Right atrium auricular region (tissue), 2 donors: ENCODE data around the gene EDAR. TPM values are rescaled to one million over a fixed set of nuclear protein-coding genes. Genes with fewer than 3 reads are reported as not detected.

Experiments used
- DNase-seq: peaks from one replicate; pipeline ENCODE4 v3.0.0-alpha.2; 2019; ENCODE audit warnings: low spot score
- H3K27ac ChIP-seq, 2 donors: fragments of 200-600 bp; sonication (generic); 1 replicate in 1 of 2; 2 replicates in 1 of 2; pipeline ENCODE4 v1.5.1; 2016 to 2019
- H3K27me3 ChIP-seq, 2 donors: fragments of 200-600 bp; sonication (generic); one replicate each; pipeline versions ENCODE4 v1.5.1 to v1.6.0; 2017 to 2019
- H3K36me3 ChIP-seq: fragments of 200-600 bp; sonication (generic); one replicate; pipeline ENCODE4 v1.5.1; 2016
- H3K4me1 ChIP-seq, 2 donors: fragments of 200-600 bp; sonication (generic); one replicate each; pipeline versions ENCODE4 v1.5.1 to v1.6.0; 2017 to 2019
- H3K4me3 ChIP-seq, 2 donors: fragments of 200-600 bp; sonication (generic); 1 replicate in 1 of 2; 2 replicates in 1 of 2; pipeline ENCODE4 v1.5.1; 2017 to 2019; ENCODE audit warnings: mild to moderate bottlenecking in 1 of 2, moderate library complexity in 1 of 2
- H3K9me3 ChIP-seq, 2 donors: fragments of 200-600 bp; sonication (generic); one replicate each; pipeline ENCODE4 v1.5.1; 2019
- total RNA-seq, 2 donors: library from RNA; depleted of rRNA; stranded (reverse); fragments of >200 nt; gene quantifications; one replicate each; pipeline ENCODE4 v1.1.0, GENCODE V29; 2016
- TF ChIP-seq, protein P1 (sequence below), 2 donors: fragments of 200-600 bp; sonication (generic); IDR thresholded peaks; one replicate each; pipeline ENCODE4 v1.5.1; 2019; ENCODE audit warnings: antibody characterized with exemption in 2 of 2

Gene EDAR
- total RNA-seq, 2 donors from 2014 or later: not detected

DNA sequence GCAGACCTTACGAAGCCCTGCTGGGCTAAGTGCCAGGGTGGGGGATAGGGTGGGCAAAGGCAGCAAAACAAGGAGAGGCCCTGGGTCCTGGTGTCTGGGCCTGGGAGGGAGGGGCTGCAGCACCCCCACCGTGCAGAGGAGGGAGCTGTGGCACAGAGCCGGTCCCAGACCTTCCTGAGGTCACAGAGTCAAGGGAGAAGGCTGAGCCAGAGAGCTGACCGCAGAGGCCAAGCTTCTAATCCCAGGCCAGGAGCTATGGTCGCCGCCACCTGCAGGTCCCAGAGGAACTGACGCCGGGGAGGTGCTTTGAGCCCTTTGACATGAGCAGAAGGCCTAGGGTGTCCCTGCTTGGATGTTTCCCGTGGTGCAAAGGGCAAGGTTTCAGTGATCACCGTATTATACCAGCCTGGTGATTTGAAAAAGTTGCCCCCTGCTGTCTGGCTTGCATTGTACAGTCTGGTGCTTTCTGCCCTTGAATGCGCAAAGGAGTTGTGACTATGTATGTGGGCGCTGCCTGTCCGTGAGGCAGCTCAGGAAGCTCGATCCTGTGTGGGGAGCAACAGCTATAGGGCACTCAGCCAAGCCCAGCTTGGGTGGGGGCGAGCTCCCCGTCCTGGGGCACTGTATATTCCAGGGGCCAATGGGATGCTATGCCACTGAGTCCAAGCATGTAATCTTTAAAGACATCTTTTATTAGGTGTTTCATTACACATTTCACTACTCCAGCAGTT, 44.3 kb downstream of the EDAR start:
- TF ChIP-seq, protein P1, sequence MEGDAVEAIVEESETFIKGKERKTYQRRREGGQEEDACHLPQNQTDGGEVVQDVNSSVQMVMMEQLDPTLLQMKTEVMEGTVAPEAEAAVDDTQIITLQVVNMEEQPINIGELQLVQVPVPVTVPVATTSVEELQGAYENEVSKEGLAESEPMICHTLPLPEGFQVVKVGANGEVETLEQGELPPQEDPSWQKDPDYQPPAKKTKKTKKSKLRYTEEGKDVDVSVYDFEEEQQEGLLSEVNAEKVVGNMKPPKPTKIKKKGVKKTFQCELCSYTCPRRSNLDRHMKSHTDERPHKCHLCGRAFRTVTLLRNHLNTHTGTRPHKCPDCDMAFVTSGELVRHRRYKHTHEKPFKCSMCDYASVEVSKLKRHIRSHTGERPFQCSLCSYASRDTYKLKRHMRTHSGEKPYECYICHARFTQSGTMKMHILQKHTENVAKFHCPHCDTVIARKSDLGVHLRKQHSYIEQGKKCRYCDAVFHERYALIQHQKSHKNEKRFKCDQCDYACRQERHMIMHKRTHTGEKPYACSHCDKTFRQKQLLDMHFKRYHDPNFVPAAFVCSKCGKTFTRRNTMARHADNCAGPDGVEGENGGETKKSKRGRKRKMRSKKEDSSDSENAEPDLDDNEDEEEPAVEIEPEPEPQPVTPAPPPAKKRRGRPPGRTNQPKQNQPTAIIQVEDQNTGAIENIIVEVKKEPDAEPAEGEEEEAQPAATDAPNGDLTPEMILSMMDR (IDR thresholded peaks at IDR 0.05): no peak
- Histone ChIP-seq H3K36me3 (no peaks in the 10 kb centered on the region), H3K9me3 (peaks cover 0 to 17% of the 10 kb centered on the region in 2 donors), H3K27me3 (no peaks in the 10 kb centered on the region), H3K4me3 (no peak overlapping the region), H3K4me1 (peaks cover 0 to 6% of the 10 kb centered on the region in 2 donors), H3K27ac (no peak overlapping the region)
- no peak for DNase-seq

GRCh38 chr2:108943751-108944150, 45.3 kb downstream of the EDAR start:
- TF ChIP-seq, protein P1 (IDR thresholded peaks at IDR 0.05): no peak
- H3K27me3 ChIP-seq: no peaks in the 10 kb centered on the region
- no peak overlapping the region for H3K4me3 ChIP-seq
- no peaks in the 10 kb centered on the region for H3K36me3 ChIP-seq
- no peak for DNase-seq
- H3K9me3 ChIP-seq: peaks cover 0 to 17% of the 10 kb centered on the region in 2 donors
- no peak overlapping the region for H3K27ac ChIP-seq
- peaks cover 0 to 6% of the 10 kb centered on the region in 2 donors for H3K4me1 ChIP-seq

GRCh38 chr2:108942888-108943287, 46.1 kb downstream of the EDAR start:
- peaks cover 0 to 17% of the 10 kb centered on the region in 2 donors for H3K9me3 ChIP-seq
- TF ChIP-seq, protein P1 (IDR thresholded peaks at IDR 0.05): no peak

GRCh38 chr2:108942231-108942825, 46.7 kb downstream of the EDAR start:
- TF ChIP-seq, protein P1 (IDR thresholded peaks at IDR 0.05): no peak
- Histone ChIP-seq H3K36me3 (no peaks in the 10 kb centered on the region), H3K27ac (no peak overlapping the region), H3K27me3 (no peaks in the 10 kb centered on the region), H3K4me3 (no peak overlapping the region), H3K9me3 (peaks cover 0 to 12% of the 10 kb centered on the region in 2 donors), H3K4me1 (peaks cover 0 to 6% of the 10 kb centered on the region in 2 donors)
- DNase-seq: no peak

More at GRCh38 chr2:108942888-108943287, 46.1 kb downstream of the EDAR start:
- H3K4me1 ChIP-seq: peaks cover 0 to 6% of the 10 kb centered on the region in 2 donors
- no peak overlapping the region for H3K27ac ChIP-seq
- no peak overlapping the region for H3K4me3 ChIP-seq
- no peaks in the 10 kb centered on the region for H3K36me3 ChIP-seq
- H3K27me3 ChIP-seq: no peaks in the 10 kb centered on the region
- no peak for DNase-seq

DNA sequence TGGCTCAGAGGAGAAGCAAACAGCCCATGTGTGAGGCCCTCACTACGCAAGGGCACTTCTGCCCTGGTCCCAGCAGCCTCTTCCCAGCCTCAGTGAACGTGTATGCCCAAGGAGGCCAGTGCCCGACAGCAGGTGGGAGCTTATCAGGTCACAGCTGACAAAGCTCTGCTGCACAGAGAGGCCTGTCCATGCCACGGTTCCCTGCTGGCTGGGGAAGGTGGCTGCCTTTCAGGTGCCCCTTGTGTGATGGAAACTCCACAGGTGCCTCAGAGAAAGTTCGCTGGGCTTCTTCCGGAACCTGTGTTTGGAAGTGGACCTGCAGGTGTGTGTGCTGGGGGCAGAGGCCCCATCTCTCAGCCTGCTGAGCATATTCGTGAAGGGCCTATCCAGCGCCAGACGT, 47.3 kb downstream of the EDAR start:
- Histone ChIP-seq H3K4me1 (peaks cover 0 to 6% of the 10 kb centered on the region in 2 donors), H3K27me3 (no peaks in the 10 kb centered on the region), H3K27ac (no peak overlapping the region), H3K4me3 (no peak overlapping the region), H3K36me3 (no peaks in the 10 kb centered on the region), H3K9me3 (peaks cover 0 to 6% of the 10 kb centered on the region in 2 donors)
- TF ChIP-seq, protein P1 (IDR thresholded peaks at IDR 0.05): no peak
- no peak for DNase-seq
